Endothelial cell of umbilical vein (primary cell): ENCODE data around the gene SMIM26. TPM values are rescaled to one million over a fixed set of nuclear protein-coding genes. Genes with fewer than 3 reads are reported as not detected.

Experiments used
- BruUV-seq: library from RNA; stranded (reverse); fragments of 400-500 nt; replicated peaks from 2 replicates; lab custom pipeline; 2021; lab: Mats Ljungman, UMichigan
- CTCF ChIA-PET: fragments of 300-600, 350-600 bp; sonication (Branson Sonifier 250); formaldehyde crosslinking; loops from one replicate; lab custom pipeline; 2021; ENCODE audit warnings: antibody characterized with exemption, inconsistent platforms; lab: Charles Lee
- POLR2A ChIA-PET: fragments of 300-600, 350-600 bp; sonication (Branson Sonifier 250); formaldehyde crosslinking; loops from one replicate; lab custom pipeline; 2021; ENCODE audit warnings: antibody characterized with exemption, inconsistent platforms; lab: Charles Lee
- DNase-seq: peaks from one replicate; pipeline ENCODE4 v3.0.0-alpha.2; 2011; ENCODE audit warnings: low read depth, low spot score
- FAIRE-seq: peaks from 2 replicates; lab custom pipeline; 2011; peaks lifted over from hg19 to GRCh38; lab: Jason Lieb, UNC
- H2AFZ ChIP-seq: 2 replicates; pipeline ENCODE4 v1.6.0; 2012; ENCODE audit warnings: low read depth, low read length, control low read depth, inconsistent platforms
- H3K27ac ChIP-seq: 2 replicates; pipeline ENCODE4 v1.5.1; 2011; ENCODE audit warnings: low read depth, mild to moderate bottlenecking, control low read depth, low read length, moderate library complexity; ENCODE audit not compliant: insufficient read depth
- H3K27me3 ChIP-seq, 2 experiments: 2 replicates each; pipeline versions ENCODE4 v1.6.0 to v1.6.1; 2011; ENCODE audit warnings: low read length in 2 of 2, mixed read lengths in 1 of 2; ENCODE audit not compliant: control insufficient read depth in 2 of 2, insufficient read depth in 2 of 2
- H3K36me3 ChIP-seq, 2 experiments: 2 replicates in 1 of 2; 3 replicates in 1 of 2; pipeline ENCODE4 v1.5.1; 2011; ENCODE audit warnings: low read length in 2 of 2, mild to moderate bottlenecking in 1 of 2, moderate library complexity in 1 of 2; ENCODE audit not compliant: control insufficient read depth in 2 of 2, insufficient read depth in 2 of 2; ENCODE audit errors: extremely low read depth in 1 of 2
- H3K4me1 ChIP-seq: 3 replicates; pipeline ENCODE4 v1.5.1; 2011; ENCODE audit warnings: mild to moderate bottlenecking, low read length; ENCODE audit not compliant: control insufficient read depth, insufficient read depth; ENCODE audit errors: extremely low read depth
- H3K4me2 ChIP-seq: 2 replicates; pipeline ENCODE4 v1.6.1; 2011; ENCODE audit warnings: low read length, control low read depth, mixed read lengths; ENCODE audit not compliant: insufficient read depth
- H3K4me3 ChIP-seq, 3 experiments: fragments of 200-600 bp in 1 of 3; sonication (generic), shearing (Covaris generic) in 1 of 3; replicated peaks in 1 of 3; 2 replicates each; pipeline ENCODE4 v1.5.1; 2011 to 2016; ENCODE audit warnings: control low read depth in 3 of 3, low read length in 3 of 3, mild to moderate bottlenecking in 2 of 3, inconsistent platforms in 1 of 3, low read depth in 1 of 3, moderate library complexity in 1 of 3; ENCODE audit not compliant: insufficient read depth in 1 of 3
- H3K79me2 ChIP-seq: 2 replicates; pipeline ENCODE4 v1.6.0; 2012; ENCODE audit warnings: low read length, inconsistent platforms; ENCODE audit not compliant: control insufficient read depth, insufficient read depth
- H3K9ac ChIP-seq: replicated peaks from 2 replicates; pipeline ENCODE3; 2011; ENCODE audit warnings: low read length, control low read depth; ENCODE audit not compliant: insufficient read depth; ENCODE audit errors: extremely low read depth
- H3K9me1 ChIP-seq: replicated peaks from 3 replicates; pipeline ENCODE4 v1.6.0; 2011; ENCODE audit warnings: mild to moderate bottlenecking, low read length; ENCODE audit not compliant: control insufficient read depth, insufficient read depth; ENCODE audit errors: extremely low read depth
- H3K9me3 ChIP-seq: replicated peaks from 2 replicates; pipeline ENCODE4 v1.5.1; 2012; ENCODE audit warnings: low read length, inconsistent platforms; ENCODE audit not compliant: control insufficient read depth, insufficient read depth
- H4K20me1 ChIP-seq: replicated peaks from 2 replicates; pipeline ENCODE3; 2011; ENCODE audit warnings: mild to moderate bottlenecking, low read length; ENCODE audit not compliant: control insufficient read depth, insufficient read depth; ENCODE audit errors: extremely low read depth
- EZH2 ChIP-seq: IDR thresholded peaks from 2 replicates; pipeline ENCODE4 v1.6.1; 2012; ENCODE audit warnings: borderline replicate concordance, low read depth, mild to moderate bottlenecking, moderate library complexity, low read length, inconsistent platforms; ENCODE audit not compliant: severe bottlenecking
- FOS ChIP-seq: IDR thresholded peaks from 2 replicates; pipeline ENCODE4 v1.6.1; 2011; ENCODE audit warnings: mild to moderate bottlenecking, low read length, moderate library complexity, borderline replicate concordance; ENCODE audit not compliant: insufficient read depth
- GATA2 ChIP-seq: IDR thresholded peaks from 2 replicates; pipeline ENCODE4 v1.7.0; 2011; ENCODE audit warnings: low read depth, mild to moderate bottlenecking, moderate library complexity, mixed read lengths, low read length; ENCODE audit not compliant: insufficient read length, insufficient read depth
- JUN ChIP-seq: IDR thresholded peaks from 2 replicates; pipeline ENCODE4 v1.6.1; 2011; ENCODE audit warnings: borderline replicate concordance, low read depth; ENCODE audit not compliant: insufficient read length, insufficient read depth
- MAX ChIP-seq: IDR thresholded peaks from 2 replicates; pipeline ENCODE4 v1.6.1; 2011; ENCODE audit not compliant: insufficient read depth, insufficient read length
- MYC ChIP-seq: IDR thresholded peaks from one replicate; pipeline ENCODE4 v1.6.1; 2011; ENCODE audit warnings: mild to moderate bottlenecking, low read depth, low read length
- POLR2A ChIP-seq: IDR thresholded peaks from 2 replicates; pipeline ENCODE4 v1.6.1; 2012; ENCODE audit warnings: low read depth, mild to moderate bottlenecking, control low read depth, low read length
- POLR2AphosphoS5 ChIP-seq: IDR thresholded peaks from 2 replicates; pipeline ENCODE4 v1.6.1; 2012; ENCODE audit warnings: low read depth, mild to moderate bottlenecking, control low read depth, low read length, moderate library complexity; ENCODE audit not compliant: insufficient read depth
- dilution Hi-C: fragments of 300-500 bp; cut with MboI; formaldehyde crosslinking; loops from one replicate; pipeline ENCODE4 v1.15.0; 2019; ENCODE audit warnings: low sequenced_read_pairs; ENCODE audit not compliant: extremely low pct_ligation_motif_present
- intact Hi-C: fragments of 100-400 bp; cut with micrococcal nuclease; formaldehyde crosslinking; loops from one replicate; pipeline ENCODE4 v1.10.0; 2022
- polyA plus RNA-seq, 4 experiments: library from polyadenylated mRNA; depleted of rRNA in 3 of 4; stranded (reverse) in 3 of 4; unstranded in 1 of 4; fragments of >200 nt; gene quantifications; 2 replicates each; pipeline versions ENCODE4 v1.2.1 to v1.2.3, GENCODE V29; 2011 to 2012; ENCODE audit warnings: missing spikeins in 1 of 4
- total RNA-seq: library from RNA; stranded (reverse); gene quantifications from 2 replicates; pipeline ENCODE4 v1.2.3, GENCODE V29; 2021
- TF ChIP-seq, protein P1 (sequence below), 2 donors: IDR thresholded peaks; 1 replicate in 1 of 2; 2 replicates in 1 of 2; pipeline ENCODE4 v1.5.1; 2011; ENCODE audit warnings: low read length in 2 of 2, mild to moderate bottlenecking in 2 of 2, moderate library complexity in 2 of 2, control low read depth in 1 of 2, inconsistent platforms in 1 of 2, low read depth in 1 of 2; ENCODE audit not compliant: insufficient read depth in 1 of 2; ENCODE audit errors: extremely low read depth in 1 of 2

Gene SMIM26
- total and polyA plus RNA-seq, 2 donors (not counting 3 experiments of a cell fraction or from before 2014, with no cell fraction given): 54.1 to 92.0 TPM

GRCh38 chr20:18585134-18585533 is 17.9 kb downstream of the SMIM26 start:
- no peaks in the 10 kb centered on the region for H3K9me1 ChIP-seq
- DNase-seq: no peak
- peaks cover 4 to 7% of the 10 kb centered on the region in 2 experiments for H3K27me3 ChIP-seq
- dilution Hi-C loops (no loop called here), intact Hi-C loops (loop anchor here (5.0 kb wide), 2 partner anchors 298 to 448 kb away; partner anchors contain the start of genes KAT14, PET117 and ZNF133)
- TF ChIP-seq, protein P1, sequence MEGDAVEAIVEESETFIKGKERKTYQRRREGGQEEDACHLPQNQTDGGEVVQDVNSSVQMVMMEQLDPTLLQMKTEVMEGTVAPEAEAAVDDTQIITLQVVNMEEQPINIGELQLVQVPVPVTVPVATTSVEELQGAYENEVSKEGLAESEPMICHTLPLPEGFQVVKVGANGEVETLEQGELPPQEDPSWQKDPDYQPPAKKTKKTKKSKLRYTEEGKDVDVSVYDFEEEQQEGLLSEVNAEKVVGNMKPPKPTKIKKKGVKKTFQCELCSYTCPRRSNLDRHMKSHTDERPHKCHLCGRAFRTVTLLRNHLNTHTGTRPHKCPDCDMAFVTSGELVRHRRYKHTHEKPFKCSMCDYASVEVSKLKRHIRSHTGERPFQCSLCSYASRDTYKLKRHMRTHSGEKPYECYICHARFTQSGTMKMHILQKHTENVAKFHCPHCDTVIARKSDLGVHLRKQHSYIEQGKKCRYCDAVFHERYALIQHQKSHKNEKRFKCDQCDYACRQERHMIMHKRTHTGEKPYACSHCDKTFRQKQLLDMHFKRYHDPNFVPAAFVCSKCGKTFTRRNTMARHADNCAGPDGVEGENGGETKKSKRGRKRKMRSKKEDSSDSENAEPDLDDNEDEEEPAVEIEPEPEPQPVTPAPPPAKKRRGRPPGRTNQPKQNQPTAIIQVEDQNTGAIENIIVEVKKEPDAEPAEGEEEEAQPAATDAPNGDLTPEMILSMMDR (IDR thresholded peaks at IDR 0.05; ENCODE audit: extremely low read depth in 1 of 2, insufficient read depth in 1 of 2, low read depth in 1 of 2, low read length in 2 of 2): no peak
- TF ChIP-seq POLR2AphosphoS5 (no peak), MAX (no peak), JUN (no peak), POLR2A (no peak), FOS (no peak), EZH2 (no peak), MYC (no peak), GATA2 (no peak)
- H3K4me2 ChIP-seq: no peak overlapping the region
- POLR2A ChIA-PET: no interaction called here
- FAIRE-seq: no peak
- no peak overlapping the region for H2AFZ ChIP-seq
- H4K20me1 ChIP-seq: no peaks in the 10 kb centered on the region
- no peak overlapping the region for H3K9ac ChIP-seq
- peaks cover 9% of the 10 kb centered on the region for H3K4me1 ChIP-seq
- CTCF ChIA-PET: interaction anchor here (0.9 kb wide), 1 partner anchor 9 kb away, joined by 3 read pairs; no protein-coding TSS in a partner anchor
- no peak overlapping the region for H3K4me3 ChIP-seq
- H3K36me3 ChIP-seq: no peaks in the 10 kb centered on the region
- BruUV-seq: no TSS peak
- no peaks in the 10 kb centered on the region for H3K9me3 ChIP-seq
- no peak overlapping the region for H3K27ac ChIP-seq
- peaks cover 3% of the 10 kb centered on the region for H3K79me2 ChIP-seq
